Loucy (cell line): ENCODE results near the gene PHRF1.

Experiments used
- H2AFZ ChIP-seq: fragments of 200-600 bp; sonication (generic); 2 replicates; pipeline ENCODE4 v1.6.0; 2016; ENCODE audit warnings: antibody characterized with exemption, mild to moderate bottlenecking, low read length, moderate library complexity
- H3F3A ChIP-seq: fragments of 200-600 bp; 2 replicates; pipeline ENCODE4 v1.6.0; 2016; ENCODE audit warnings: antibody characterized with exemption, low read depth, mild to moderate bottlenecking
- H3K27me3 ChIP-seq: fragments of 200-600 bp; sonication (generic); 2 replicates; pipeline ENCODE4 v1.6.1; 2014; ENCODE audit warnings: low read length, mild to moderate bottlenecking; ENCODE audit not compliant: insufficient read depth, poor library complexity, severe bottlenecking
- H3K36me3 ChIP-seq: fragments of 200-600 bp; sonication (generic); 2 replicates; pipeline ENCODE4 v1.6.1; 2016; ENCODE audit warnings: low read length; ENCODE audit not compliant: insufficient read depth
- H3K4me1 ChIP-seq: fragments of 200-600 bp; sonication (generic); 2 replicates; pipeline ENCODE4 v1.5.1; 2014; ENCODE audit warnings: low read length, mild to moderate bottlenecking; ENCODE audit not compliant: insufficient read depth, poor library complexity, severe bottlenecking
- H3K4me2 ChIP-seq: fragments of 200-600 bp; sonication (generic); 2 replicates; pipeline ENCODE4 v1.6.0; 2014; ENCODE audit warnings: antibody characterized with exemption, low read length, low read depth, mild to moderate bottlenecking; ENCODE audit not compliant: poor library complexity, severe bottlenecking
- H3K4me3 ChIP-seq: fragments of 200-600 bp; sonication (generic); 2 replicates; pipeline ENCODE4 v1.5.1; 2014; ENCODE audit warnings: low read length, mild to moderate bottlenecking, mixed read lengths; ENCODE audit not compliant: poor library complexity, severe bottlenecking
- H3K79me2 ChIP-seq: fragments of 200-600 bp; sonication (generic); 2 replicates; pipeline ENCODE4 v1.6.1; 2014; ENCODE audit warnings: low read length; ENCODE audit not compliant: insufficient read depth
- H3K9ac ChIP-seq: fragments of 200-600 bp; sonication (generic); 2 replicates; pipeline ENCODE4 v1.6.0; 2014; ENCODE audit warnings: mild to moderate bottlenecking, low read depth, low read length, moderate library complexity; ENCODE audit not compliant: poor library complexity, severe bottlenecking
- H3K9me2 ChIP-seq: fragments of 200-600 bp; sonication (generic); replicated peaks from 2 replicates; pipeline ENCODE4 v1.6.1; 2016; ENCODE audit warnings: low read depth, low read length, mixed read lengths
- H3K9me3 ChIP-seq: fragments of 200-600 bp; sonication (generic); 2 replicates; pipeline ENCODE4 v1.6.1; 2014; ENCODE audit warnings: mild to moderate bottlenecking, antibody characterized with exemption, low read length, low read depth; ENCODE audit not compliant: insufficient read depth
- H4K20me1 ChIP-seq: fragments of 200-600 bp; sonication (generic); 2 replicates; pipeline ENCODE4 v1.6.0; 2014; ENCODE audit warnings: antibody characterized with exemption, low read length, mild to moderate bottlenecking; ENCODE audit not compliant: insufficient read depth, poor library complexity, severe bottlenecking
- EZH2phosphoT487 ChIP-seq: fragments of 200-600 bp; IDR thresholded peaks from 2 replicates; pipeline ENCODE4 v1.6.1; 2018; ENCODE audit warnings: antibody characterized with exemption, mild to moderate bottlenecking, moderate library complexity, borderline replicate concordance
- TF ChIP-seq, protein P1 (sequence below): fragments of 200-600 bp; sonication (generic); conservative IDR thresholded peaks from 2 replicates; pipeline ENCODE4 v1.5.1; 2014; ENCODE audit warnings: mild to moderate bottlenecking, antibody characterized with exemption, low read length

Gene PHRF1

DNA sequence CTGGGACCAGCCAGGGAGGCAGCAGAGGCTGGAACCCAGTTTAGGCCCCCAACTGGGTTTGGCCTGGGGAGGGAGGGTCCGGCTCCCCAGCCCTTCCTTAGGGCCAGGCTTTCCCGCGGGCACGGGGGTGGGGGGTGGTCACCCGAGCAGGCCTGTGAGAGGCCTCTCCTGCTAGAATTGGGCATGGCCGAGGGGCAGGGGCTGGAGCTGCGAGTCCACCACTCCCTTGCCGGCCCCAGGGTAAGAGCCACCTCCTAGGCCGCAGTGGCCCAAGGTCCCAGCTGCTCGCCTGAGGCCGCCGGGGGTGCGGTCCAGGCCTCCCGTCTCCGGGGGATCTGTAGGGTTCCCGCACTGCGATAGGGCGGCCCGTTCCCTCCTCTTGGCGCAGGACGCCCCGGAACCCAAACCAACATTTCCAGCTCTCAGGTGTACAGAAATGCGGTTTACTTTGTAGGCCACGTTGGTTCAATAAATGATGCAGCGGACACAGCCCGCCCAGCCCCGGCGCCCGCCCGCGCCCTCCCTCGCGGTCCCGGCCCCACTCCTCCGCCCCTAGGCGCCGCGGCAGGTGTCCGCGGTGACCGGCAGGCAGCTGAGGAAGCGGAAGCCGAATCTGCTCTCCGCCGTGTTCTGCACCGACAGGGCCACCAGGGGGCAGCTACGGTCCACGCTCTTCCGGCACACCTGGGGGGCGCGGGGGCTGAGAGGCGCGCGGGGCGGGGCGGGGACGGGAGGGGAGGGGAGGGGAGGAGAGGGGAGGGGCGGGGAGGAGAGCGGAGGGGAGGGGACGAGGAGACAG lies 21.6 kb upstream of the PHRF1 start:
- peak overlapping the region; percentile 69 for H3K4me3 ChIP-seq
- no peaks in the 10 kb centered on the region for H3K27me3 ChIP-seq
- H3K9ac ChIP-seq = peak overlapping the region; percentile 58
- H3K9me3 ChIP-seq = no peaks in the 10 kb centered on the region
- TF ChIP-seq EZH2phosphoT487 = no peak
- TF ChIP-seq, protein P1, sequence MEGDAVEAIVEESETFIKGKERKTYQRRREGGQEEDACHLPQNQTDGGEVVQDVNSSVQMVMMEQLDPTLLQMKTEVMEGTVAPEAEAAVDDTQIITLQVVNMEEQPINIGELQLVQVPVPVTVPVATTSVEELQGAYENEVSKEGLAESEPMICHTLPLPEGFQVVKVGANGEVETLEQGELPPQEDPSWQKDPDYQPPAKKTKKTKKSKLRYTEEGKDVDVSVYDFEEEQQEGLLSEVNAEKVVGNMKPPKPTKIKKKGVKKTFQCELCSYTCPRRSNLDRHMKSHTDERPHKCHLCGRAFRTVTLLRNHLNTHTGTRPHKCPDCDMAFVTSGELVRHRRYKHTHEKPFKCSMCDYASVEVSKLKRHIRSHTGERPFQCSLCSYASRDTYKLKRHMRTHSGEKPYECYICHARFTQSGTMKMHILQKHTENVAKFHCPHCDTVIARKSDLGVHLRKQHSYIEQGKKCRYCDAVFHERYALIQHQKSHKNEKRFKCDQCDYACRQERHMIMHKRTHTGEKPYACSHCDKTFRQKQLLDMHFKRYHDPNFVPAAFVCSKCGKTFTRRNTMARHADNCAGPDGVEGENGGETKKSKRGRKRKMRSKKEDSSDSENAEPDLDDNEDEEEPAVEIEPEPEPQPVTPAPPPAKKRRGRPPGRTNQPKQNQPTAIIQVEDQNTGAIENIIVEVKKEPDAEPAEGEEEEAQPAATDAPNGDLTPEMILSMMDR = peak; percentile 52
- H4K20me1 ChIP-seq = no peaks in the 10 kb centered on the region
- H3K9me2 ChIP-seq = no peaks in the 10 kb centered on the region
- peak overlapping the region; percentile 83; the same call in 1 of the 2 replicates for H2AFZ ChIP-seq
- H3F3A ChIP-seq = no peaks in the 10 kb centered on the region
- no peaks in the 10 kb centered on the region for H3K79me2 ChIP-seq
- peaks cover 7% of the 10 kb centered on the region for H3K4me1 ChIP-seq
- H3K36me3 ChIP-seq = no peaks in the 10 kb centered on the region
- peak overlapping the region; percentile 86 for H3K4me2 ChIP-seq

GRCh38 chr11:555227-555779 lies 21.0 kb upstream of the PHRF1 start:
- H3K4me1 ChIP-seq = peaks cover 12% of the 10 kb centered on the region
- no peaks in the 10 kb centered on the region for H3K9me3 ChIP-seq
- H3K9ac ChIP-seq = no peak overlapping the region
- H3K9me2 ChIP-seq = no peaks in the 10 kb centered on the region
- H3F3A ChIP-seq = no peaks in the 10 kb centered on the region
- H3K79me2 ChIP-seq = no peaks in the 10 kb centered on the region
- no peaks in the 10 kb centered on the region for H3K36me3 ChIP-seq
- no peaks in the 10 kb centered on the region for H4K20me1 ChIP-seq
- peak overlapping the region; percentile 50 for H3K4me2 ChIP-seq
- H3K27me3 ChIP-seq = no peaks in the 10 kb centered on the region
- H3K4me3 ChIP-seq = peak overlapping the region; percentile 65
- TF ChIP-seq, protein P1 = no peak
- no peak for TF ChIP-seq EZH2phosphoT487
- H2AFZ ChIP-seq = peak overlapping the region; percentile 89

GRCh38 chr11:555780-556661 lies 20.2 kb upstream of the PHRF1 start:
- no peaks in the 10 kb centered on the region for H3K9me3 ChIP-seq
- no peaks in the 10 kb centered on the region for H3K79me2 ChIP-seq
- TF ChIP-seq, protein P1 = no peak
- TF ChIP-seq EZH2phosphoT487 = no peak
- H3F3A ChIP-seq = no peaks in the 10 kb centered on the region
- no peaks in the 10 kb centered on the region for H3K27me3 ChIP-seq
- peaks cover 12% of the 10 kb centered on the region for H3K4me1 ChIP-seq
- no peaks in the 10 kb centered on the region for H3K9me2 ChIP-seq
- no peaks in the 10 kb centered on the region for H3K36me3 ChIP-seq
- H4K20me1 ChIP-seq = no peaks in the 10 kb centered on the region
- no peak overlapping the region for H3K4me2 ChIP-seq
- no peak overlapping the region for H2AFZ ChIP-seq
- H3K4me3 ChIP-seq = peak overlapping the region; percentile 65
- no peak overlapping the region for H3K9ac ChIP-seq
